ENCODE data around the gene MTHFD2L. TPM values are rescaled to one million over a fixed set of nuclear protein-coding genes. Genes with fewer than 3 reads are reported as not detected.

Gene MTHFD2L
- total RNA-seq, 1 donor from 2014 or later = 14.7 TPM

DNA sequence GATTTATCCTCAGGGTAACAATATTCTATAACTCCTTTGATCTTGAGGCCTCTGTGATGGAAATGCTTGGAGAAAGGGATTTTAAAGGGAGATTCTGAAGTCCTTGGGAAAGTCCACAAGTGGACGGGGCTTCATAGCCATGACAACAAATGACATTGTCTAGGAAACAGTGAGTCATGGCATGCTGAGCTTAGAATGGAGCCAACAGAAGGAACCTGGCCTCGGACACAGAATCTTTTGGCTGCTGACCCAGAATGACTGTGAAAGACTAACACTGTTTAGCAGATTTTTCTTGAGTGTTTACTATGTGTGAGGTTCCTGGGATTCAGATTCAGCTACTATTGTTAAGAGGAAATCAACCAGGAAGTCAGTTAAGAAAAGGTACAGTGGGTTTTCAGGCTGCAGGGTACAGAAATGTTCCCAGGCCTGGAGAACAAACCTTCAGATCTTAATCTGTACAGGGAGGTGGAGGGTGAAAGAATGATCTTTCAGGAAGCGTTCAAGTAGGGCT is 40.8 kb upstream of the MTHFD2L start:
- H3K27ac Mint-ChIP-seq (ENCODE audit: unreplicated experiment) = peak overlapping the region; percentile 95
- no peak overlapping the region for H3K4me3 Mint-ChIP-seq (ENCODE audit: unreplicated experiment)
- no peaks in the 10 kb centered on the region for H3K9me3 Mint-ChIP-seq (ENCODE audit: unreplicated experiment)
- H3K4me1 Mint-ChIP-seq (ENCODE audit: unreplicated experiment) = peaks cover 63% of the 10 kb centered on the region
- H3K27me3 Mint-ChIP-seq (ENCODE audit: unreplicated experiment) = no peaks in the 10 kb centered on the region
- no peak for DNase-seq (ENCODE audit: extremely low spot score, unreplicated experiment)
- TF ChIP-seq, protein P1, sequence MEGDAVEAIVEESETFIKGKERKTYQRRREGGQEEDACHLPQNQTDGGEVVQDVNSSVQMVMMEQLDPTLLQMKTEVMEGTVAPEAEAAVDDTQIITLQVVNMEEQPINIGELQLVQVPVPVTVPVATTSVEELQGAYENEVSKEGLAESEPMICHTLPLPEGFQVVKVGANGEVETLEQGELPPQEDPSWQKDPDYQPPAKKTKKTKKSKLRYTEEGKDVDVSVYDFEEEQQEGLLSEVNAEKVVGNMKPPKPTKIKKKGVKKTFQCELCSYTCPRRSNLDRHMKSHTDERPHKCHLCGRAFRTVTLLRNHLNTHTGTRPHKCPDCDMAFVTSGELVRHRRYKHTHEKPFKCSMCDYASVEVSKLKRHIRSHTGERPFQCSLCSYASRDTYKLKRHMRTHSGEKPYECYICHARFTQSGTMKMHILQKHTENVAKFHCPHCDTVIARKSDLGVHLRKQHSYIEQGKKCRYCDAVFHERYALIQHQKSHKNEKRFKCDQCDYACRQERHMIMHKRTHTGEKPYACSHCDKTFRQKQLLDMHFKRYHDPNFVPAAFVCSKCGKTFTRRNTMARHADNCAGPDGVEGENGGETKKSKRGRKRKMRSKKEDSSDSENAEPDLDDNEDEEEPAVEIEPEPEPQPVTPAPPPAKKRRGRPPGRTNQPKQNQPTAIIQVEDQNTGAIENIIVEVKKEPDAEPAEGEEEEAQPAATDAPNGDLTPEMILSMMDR (IDR thresholded peaks at IDR 0.05) = no peak
- H3K36me3 Mint-ChIP-seq (ENCODE audit: unreplicated experiment) = no peaks in the 10 kb centered on the region

DNA sequence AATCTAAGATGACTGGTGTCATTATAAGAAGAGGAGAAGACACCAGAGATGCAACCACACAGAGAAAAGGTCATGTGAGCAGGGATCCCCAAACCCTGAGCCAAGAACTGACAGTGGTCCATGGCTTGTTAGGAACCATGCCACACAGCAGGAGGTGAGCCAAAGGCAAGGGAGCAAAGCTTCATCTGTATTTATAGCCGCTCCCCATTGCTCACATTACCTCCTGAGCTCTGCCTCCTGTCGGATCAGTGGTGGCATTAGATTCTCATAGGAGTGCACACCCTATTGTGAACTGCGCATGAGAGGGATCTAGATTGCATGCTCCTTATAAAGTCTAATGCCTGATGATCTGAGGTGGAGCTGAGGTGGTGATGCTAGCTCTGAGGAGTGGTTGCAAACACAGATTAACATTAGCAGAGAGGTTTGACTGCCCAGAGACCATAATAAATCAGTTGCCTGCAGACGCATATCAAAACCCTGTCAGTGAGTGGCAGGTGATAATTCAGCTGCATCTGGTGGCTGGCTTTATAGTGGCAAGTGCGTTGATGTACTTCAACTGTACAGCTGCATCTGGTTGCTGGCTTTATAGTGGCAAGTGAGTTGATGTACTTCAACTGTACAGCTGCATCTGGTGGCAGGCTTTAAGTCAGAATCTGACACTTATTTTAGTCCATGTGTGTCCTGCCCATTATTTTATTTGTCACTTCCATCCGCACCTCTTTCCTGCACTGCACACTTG is 39.1 kb upstream of the MTHFD2L start:
- TF ChIP-seq, protein P1 (IDR thresholded peaks at IDR 0.05) = no peak
- Mint-ChIP-seq H3K36me3 (ENCODE audit: unreplicated experiment) (no peaks in the 10 kb centered on the region), H3K9me3 (ENCODE audit: unreplicated experiment) (no peaks in the 10 kb centered on the region), H3K4me3 (ENCODE audit: unreplicated experiment) (no peak overlapping the region), H3K4me1 (ENCODE audit: unreplicated experiment) (peaks cover 63% of the 10 kb centered on the region), H3K27me3 (ENCODE audit: unreplicated experiment) (no peaks in the 10 kb centered on the region), H3K27ac (ENCODE audit: unreplicated experiment) (peak overlapping the region; percentile 1)
- no peak for DNase-seq (ENCODE audit: extremely low spot score, unreplicated experiment)

DNA sequence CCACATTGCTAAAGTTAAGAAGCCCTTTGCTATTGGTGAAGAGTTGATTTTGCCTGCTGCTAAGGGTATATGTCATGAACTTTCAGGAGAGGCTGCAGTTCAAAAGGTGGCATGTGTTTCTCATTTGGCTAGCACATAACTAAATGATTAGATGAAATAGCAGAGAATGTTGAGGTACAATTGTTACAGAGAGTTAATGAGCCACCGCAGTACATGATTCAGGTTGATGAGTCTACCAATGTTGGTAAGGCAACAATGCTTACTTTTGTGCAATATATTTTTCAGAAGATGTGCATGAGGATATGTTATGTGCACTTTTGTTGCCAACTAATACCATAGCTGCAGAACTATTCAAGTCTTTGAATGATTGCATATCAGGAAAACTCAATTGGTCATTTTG is 37.8 kb upstream of the MTHFD2L start:
- Mint-ChIP-seq H3K4me3 (ENCODE audit: unreplicated experiment) (no peak overlapping the region), H3K27ac (ENCODE audit: unreplicated experiment) (no peak overlapping the region), H3K27me3 (ENCODE audit: unreplicated experiment) (no peaks in the 10 kb centered on the region), H3K9me3 (ENCODE audit: unreplicated experiment) (no peaks in the 10 kb centered on the region), H3K36me3 (ENCODE audit: unreplicated experiment) (no peaks in the 10 kb centered on the region), H3K4me1 (ENCODE audit: unreplicated experiment) (peaks cover 53% of the 10 kb centered on the region)
- DNase-seq (ENCODE audit: extremely low spot score, unreplicated experiment) = no peak
- TF ChIP-seq, protein P1 (IDR thresholded peaks at IDR 0.05) = no peak

DNA sequence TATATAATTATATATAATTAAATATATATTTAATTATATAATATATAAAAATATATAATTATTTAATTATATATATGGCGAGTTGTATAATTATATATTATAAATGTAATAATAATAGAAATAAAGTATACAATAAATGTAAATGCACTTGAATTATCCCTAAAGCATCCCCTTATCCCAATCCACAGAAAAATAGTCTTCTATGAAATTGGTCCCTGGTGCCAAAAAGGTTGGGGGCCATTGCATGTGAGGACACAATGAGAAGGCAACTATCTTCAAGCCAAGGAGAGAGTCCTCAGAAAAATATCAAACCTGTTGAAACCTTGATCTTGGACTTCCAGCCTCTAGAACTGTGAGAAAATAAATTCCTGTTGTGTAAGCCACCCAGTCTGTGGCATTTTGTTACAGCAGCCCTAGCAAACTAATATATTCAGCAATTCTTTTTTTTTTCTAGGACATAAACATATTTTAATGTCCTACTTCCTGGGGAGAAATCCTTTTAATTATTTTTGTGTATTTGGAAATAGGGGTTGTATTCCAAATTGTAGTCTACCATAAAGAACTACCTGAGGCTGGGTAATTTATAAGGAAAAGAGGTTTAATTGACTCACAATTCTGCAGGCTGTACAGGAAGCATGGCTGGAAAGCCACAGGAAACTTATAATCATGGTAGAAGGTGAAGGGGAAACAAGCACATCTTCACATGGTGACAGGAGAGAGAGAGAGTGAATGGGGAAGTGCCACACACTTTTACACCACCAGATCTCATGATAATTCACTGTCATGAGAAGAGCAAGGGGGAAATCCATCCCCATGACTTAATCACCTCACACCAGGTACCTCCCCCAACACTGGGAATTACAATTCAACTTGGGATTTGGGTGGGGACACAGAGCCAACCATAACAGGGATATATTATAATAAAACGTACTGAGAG is 36.0 kb upstream of the MTHFD2L start:
- Mint-ChIP-seq H3K27me3 (ENCODE audit: unreplicated experiment) (no peaks in the 10 kb centered on the region), H3K4me1 (ENCODE audit: unreplicated experiment) (peaks cover 39% of the 10 kb centered on the region), H3K36me3 (ENCODE audit: unreplicated experiment) (no peaks in the 10 kb centered on the region), H3K9me3 (ENCODE audit: unreplicated experiment) (no peaks in the 10 kb centered on the region), H3K27ac (ENCODE audit: unreplicated experiment) (no peak overlapping the region), H3K4me3 (ENCODE audit: unreplicated experiment) (no peak overlapping the region)
- TF ChIP-seq, protein P1 (IDR thresholded peaks at IDR 0.05) = no peak
- DNase-seq (ENCODE audit: extremely low spot score, unreplicated experiment) = no peak

Measured in osteocyte (in vitro differentiated cells).